HG03457 (cell line): ENCODE data around the gene PSMD9.
"Not testable (repeated sequence)": the region's sequence is repeated elsewhere in the genome, so short reads cannot be mapped to it uniquely, and the experiment has no call there.

Experiments used
- ATAC-seq: cut with Tn5 transposase; IDR thresholded peaks from one replicate; pipeline ENCODE4 v1.9.1; 2021; ENCODE audit warnings: moderate number of reproducible peaks; ENCODE audit not compliant: unreplicated experiment

Gene PSMD9

GRCh38 chr12:121872546-121873215 is 15.9 kb upstream of the PSMD9 start:
- no peak for ATAC-seq

GRCh38 chr12:121873216-121873569 is 15.4 kb upstream of the PSMD9 start:
- no peak for ATAC-seq

- ATAC-seq = no peak
Measured at GRCh38 chr12:121874071-121874470, 14.5 kb upstream of the PSMD9 start.

GRCh38 chr12:121875582-121875981 is 13.0 kb upstream of the PSMD9 start:
- no peak for ATAC-seq

GRCh38 chr12:121876080-121876447 is 12.5 kb upstream of the PSMD9 start:
- not testable (repeated sequence) for ATAC-seq

- no peak for ATAC-seq
Measured at GRCh38 chr12:121883315-121883660, 5.3 kb upstream of the PSMD9 start.

GRCh38 chr12:121885129-121885528 is 3.5 kb upstream of the PSMD9 start:
- not testable (repeated sequence) for ATAC-seq

- no peak for ATAC-seq
Measured at GRCh38 chr12:121888083-121888477, 510 bp upstream of the PSMD9 start.

- no peak for ATAC-seq
Measured at GRCh38 chr12:121889274-121889624, 659 bp downstream of the PSMD9 start.

- ATAC-seq = not testable (repeated sequence)
Measured at GRCh38 chr12:121889661-121890060, 1.1 kb downstream of the PSMD9 start.

GRCh38 chr12:121892673-121893561 is 4.3 kb downstream of the PSMD9 start:
- no peak for ATAC-seq

- no peak for ATAC-seq
Measured at GRCh38 chr12:121893961-121894460, 5.4 kb downstream of the PSMD9 start.

GRCh38 chr12:121894633-121895032 is 6.0 kb downstream of the PSMD9 start:
- ATAC-seq = no peak

GRCh38 chr12:121898287-121898686 is 9.7 kb downstream of the PSMD9 start:
- ATAC-seq = no peak

GRCh38 chr12:121899590-121899989 is 11.0 kb downstream of the PSMD9 start:
- no peak for ATAC-seq

- no peak for ATAC-seq
Measured at GRCh38 chr12:121903202-121903601, 14.6 kb downstream of the PSMD9 start.

GRCh38 chr12:121905746-121906145 is 17.2 kb downstream of the PSMD9 start:
- ATAC-seq = no peak

GRCh38 chr12:121908702-121909101 is 20.1 kb downstream of the PSMD9 start:
- no peak for ATAC-seq

GRCh38 chr12:121911824-121912585 is 23.4 kb downstream of the PSMD9 start:
- no peak for ATAC-seq

GRCh38 chr12:121915841-121916321 is 27.3 kb downstream of the PSMD9 start:
- no peak for ATAC-seq

- no peak for ATAC-seq
Measured at GRCh38 chr12:121916719-121917118, 28.1 kb downstream of the PSMD9 start.
